ENCODE results near the gene TNFAIP8L3.

The TNFAIP8L3 gene

DNA sequence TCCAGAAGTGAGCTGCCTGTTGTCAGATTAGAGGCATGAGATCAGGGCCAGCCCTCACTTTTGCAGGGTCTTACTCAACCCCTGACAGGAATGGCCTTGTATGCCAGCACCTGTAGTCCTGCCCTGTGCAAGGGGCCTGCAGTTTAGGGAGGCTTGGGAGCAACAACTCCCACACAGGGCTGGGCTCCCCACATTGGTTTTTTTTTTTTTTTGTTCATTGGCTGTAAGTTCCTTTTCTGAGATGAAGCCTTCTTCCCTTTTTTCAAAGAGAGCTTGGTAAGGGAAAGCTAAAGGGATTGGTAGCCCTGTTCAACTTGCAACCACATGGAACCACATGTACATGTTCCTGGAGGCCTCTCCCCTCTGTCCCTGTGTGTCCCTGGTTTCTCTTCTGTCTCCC lies 46.4 kb downstream of the TNFAIP8L3 start:
- TF ChIP-seq, protein P1, sequence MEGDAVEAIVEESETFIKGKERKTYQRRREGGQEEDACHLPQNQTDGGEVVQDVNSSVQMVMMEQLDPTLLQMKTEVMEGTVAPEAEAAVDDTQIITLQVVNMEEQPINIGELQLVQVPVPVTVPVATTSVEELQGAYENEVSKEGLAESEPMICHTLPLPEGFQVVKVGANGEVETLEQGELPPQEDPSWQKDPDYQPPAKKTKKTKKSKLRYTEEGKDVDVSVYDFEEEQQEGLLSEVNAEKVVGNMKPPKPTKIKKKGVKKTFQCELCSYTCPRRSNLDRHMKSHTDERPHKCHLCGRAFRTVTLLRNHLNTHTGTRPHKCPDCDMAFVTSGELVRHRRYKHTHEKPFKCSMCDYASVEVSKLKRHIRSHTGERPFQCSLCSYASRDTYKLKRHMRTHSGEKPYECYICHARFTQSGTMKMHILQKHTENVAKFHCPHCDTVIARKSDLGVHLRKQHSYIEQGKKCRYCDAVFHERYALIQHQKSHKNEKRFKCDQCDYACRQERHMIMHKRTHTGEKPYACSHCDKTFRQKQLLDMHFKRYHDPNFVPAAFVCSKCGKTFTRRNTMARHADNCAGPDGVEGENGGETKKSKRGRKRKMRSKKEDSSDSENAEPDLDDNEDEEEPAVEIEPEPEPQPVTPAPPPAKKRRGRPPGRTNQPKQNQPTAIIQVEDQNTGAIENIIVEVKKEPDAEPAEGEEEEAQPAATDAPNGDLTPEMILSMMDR (IDR thresholded peaks at IDR 0.05) = no peak

DNA sequence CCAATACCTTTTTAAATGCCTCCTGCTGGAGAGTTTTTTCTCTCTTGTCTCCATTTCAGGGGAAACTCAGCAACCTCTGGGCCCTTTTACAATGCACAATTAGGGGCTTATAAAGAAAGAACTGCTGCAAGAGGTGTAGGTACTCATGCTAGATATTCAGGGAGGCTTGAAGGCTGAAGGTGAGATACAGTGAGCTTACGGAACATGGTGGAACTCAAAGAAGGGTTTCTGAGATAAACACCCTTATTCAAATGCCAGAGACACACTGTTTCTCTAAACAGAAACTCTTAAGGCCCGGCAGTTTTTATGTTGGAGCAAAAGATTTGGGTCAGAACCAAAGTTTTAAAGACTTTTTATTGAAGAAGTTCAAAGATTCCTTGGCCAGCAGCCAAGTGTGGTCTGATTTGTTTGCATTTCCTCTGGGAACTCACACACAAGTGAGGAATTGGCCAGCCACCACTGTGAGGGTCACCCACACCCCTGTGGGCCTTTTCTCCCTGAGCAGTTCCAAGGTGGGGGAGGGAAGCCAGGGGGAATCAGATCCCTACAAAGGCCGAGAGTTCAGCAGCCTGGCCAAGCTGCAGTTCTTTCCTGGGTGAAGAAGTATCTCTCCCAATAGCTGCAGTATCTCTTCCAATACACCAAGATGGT lies 47.8 kb downstream of the TNFAIP8L3 start:
- TF ChIP-seq, protein P1 (IDR thresholded peaks at IDR 0.05) = no peak

DNA sequence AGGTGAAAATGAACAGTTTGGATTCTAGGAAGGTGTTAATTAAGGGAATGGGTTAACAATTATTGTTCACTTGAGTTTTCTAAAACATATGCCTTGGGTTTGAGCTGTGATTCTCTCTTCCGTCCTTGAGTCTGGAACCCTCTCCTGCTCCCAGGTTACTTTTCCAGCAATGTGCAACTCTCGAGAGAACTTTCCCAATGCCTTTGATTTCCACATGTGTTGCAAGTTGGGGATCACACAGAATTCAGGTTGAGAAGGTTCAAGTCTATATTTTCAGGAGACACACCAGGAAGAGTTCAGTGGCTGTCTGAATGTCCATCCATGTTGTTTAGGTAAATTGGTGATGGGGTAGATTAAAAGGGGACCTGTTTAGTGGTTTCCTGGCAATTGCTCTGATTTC lies 48.7 kb downstream of the TNFAIP8L3 start:
- TF ChIP-seq, protein P1 (IDR thresholded peaks at IDR 0.05) = no peak

DNA sequence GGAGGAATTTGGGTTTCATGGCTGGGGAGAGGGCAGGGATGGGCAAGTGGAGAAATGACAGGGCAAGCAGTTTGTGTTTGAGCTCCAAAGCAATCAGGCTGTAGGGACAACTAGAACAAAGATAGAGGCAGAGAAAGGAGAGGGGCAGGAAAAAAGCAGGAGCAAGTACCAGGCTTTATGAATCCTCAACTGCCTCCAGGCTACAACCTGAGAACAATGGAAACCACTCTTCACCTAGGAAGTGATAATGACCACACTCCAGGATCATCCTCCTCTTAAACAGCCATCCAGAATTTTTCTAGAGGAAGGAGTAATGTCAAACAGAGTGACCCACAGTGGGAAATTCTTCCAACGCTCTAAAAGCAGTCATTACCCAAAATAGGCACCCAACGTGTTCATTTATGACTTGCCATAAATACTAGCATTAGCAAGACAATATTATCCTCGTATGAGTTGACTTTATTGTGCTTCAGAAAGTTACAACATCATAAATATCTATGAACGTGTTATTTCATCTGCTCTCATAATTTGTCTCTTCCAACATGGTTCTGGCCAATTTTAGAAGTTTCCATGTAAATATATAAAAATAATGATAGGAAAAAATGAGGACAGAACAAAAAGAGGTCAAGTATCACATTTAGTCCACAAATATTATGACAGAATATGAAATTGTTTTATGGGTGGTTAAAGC lies 50.5 kb downstream of the TNFAIP8L3 start:
- TF ChIP-seq, protein P1 (IDR thresholded peaks at IDR 0.05) = no peak

DNA sequence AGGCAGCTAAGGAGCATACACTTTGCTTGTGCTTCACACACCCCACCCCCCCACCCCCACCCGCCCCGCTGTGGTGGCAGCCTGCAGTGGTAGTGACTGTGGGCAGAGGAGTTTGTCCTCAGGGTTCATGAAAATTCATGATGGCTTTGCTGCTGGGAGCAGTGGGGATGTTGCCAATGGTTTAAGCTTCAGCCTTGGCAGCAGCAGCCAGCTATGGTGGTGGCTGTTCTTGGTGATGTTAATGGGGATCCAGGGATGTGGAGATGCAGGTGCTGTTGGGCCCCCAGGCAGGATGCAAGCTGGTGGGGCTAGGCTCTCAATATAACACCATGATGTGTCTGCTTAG lies 55.8 kb downstream of the TNFAIP8L3 start:
- TF ChIP-seq, protein P1 (IDR thresholded peaks at IDR 0.05) = no peak

DNA sequence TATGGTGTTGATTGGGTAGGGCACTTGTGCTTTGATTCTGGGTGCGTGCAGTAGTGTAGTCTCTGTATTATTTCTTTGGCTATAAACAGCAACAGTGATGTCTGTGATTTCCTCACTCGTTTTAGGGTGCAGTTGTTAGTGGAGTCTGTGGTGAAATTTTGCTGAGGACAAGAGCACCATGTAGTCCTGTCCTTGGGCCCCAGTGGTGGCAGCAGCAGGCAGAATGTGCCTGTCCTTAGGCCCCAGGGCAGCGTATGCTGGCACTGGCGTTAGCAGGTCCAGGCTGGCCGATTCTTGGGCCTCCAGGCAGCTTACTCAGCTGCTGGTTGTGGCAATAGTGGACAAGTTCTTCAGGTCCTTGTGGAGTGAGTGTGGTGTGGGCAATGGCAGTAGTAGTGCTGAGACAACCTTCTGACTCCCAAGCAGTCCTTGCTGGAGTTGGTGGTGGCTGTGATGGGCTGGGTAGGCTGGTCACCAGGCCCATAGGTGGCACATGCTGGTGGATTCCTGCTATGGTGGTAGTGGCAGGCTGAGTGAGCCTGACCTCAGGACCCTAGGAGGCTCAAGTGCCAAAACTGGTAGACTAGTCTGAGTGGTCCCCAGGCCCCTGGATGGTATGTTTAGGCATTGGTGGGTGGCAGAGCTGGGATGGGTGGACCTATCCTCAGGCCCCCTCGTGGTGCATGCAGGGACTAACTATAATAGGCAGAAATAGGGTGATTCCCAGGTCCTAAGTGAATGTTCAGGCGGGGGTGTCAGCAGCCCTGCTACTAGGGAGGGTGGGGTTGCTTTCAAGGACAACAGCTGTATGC lies 56.3 kb downstream of the TNFAIP8L3 start:
- TF ChIP-seq, protein P1 (IDR thresholded peaks at IDR 0.05) = no peak

DNA sequence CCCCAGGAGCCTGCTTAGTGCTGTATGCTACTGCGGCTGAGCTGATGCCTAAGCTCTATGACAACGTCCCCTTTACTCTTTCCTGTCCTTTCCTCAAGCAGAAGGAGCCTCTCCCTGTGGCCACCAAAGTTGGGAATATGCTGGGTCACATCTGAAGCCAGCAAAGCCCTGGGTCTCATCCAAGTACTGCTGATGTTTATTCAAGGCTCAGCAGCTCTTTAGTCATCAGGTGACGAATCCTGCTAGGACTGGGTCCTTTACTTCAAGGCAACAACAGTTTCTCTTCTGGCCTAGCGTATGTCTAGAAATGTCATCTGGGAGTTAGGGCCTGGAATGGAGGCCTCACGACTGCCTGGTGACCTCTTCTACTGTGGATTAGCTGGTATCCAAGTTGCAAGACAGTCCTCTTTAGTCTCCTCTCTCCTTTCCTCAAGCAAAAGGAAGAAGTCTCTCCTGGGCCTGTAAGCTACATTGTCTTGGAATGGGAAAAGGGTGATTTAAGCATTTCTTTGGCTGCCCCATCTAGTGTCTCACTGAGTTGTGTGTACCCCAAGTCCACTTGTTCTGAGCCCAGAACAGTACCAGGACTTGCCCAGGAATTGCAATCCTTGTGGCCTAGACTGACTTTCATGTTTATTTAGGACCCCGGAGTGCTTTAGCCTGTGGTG lies 63.9 kb downstream of the TNFAIP8L3 start:
- TF ChIP-seq, protein P1 (IDR thresholded peaks at IDR 0.05) = no peak

All from LNCAP (cell line).